Suprapubic skin (tissue), 4 donors: ENCODE data around the gene CCDC78. TPM values are rescaled to one million over a fixed set of nuclear protein-coding genes. Genes with fewer than 3 reads are reported as not detected.
A peak's percentile ranks its signal among the peaks of the same experiment; 100 is the strongest.

ENCODE experiments used
- DNase-seq, 2 donors: peaks; one replicate each; pipeline ENCODE4 v3.0.0-alpha.2; 2019; ENCODE audit warnings: low spot score in 2 of 2
- H3K27ac ChIP-seq: fragments of 200-600 bp; sonication (generic); one replicate; pipeline ENCODE4 v1.5.1; 2019
- H3K27me3 ChIP-seq: fragments of 200-600 bp; sonication (generic); one replicate; pipeline ENCODE4 v1.5.1; 2019
- H3K36me3 ChIP-seq: fragments of 200-600 bp; sonication (generic); one replicate; pipeline ENCODE4 v1.5.1; 2019
- H3K4me1 ChIP-seq: fragments of 200-600 bp; sonication (generic); one replicate; pipeline ENCODE4 v1.5.1; 2019
- H3K4me3 ChIP-seq: fragments of 200-600 bp; sonication (generic); one replicate; pipeline ENCODE4 v1.5.1; 2019; ENCODE audit warnings: mild to moderate bottlenecking
- H3K9me3 ChIP-seq: fragments of 200-600 bp; sonication (generic); one replicate; pipeline ENCODE4 v1.5.1; 2019
- CTCF ChIP-seq, 2 donors: fragments of 200-600 bp in 1 of 2; fragments of 450-650 bp in 1 of 2; sonication (generic) in 1 of 2; IDR thresholded peaks; one replicate each; pipeline ENCODE4 v1.5.1; 2016 to 2019; ENCODE audit warnings: antibody characterized with exemption in 2 of 2, mild to moderate bottlenecking in 1 of 2, moderate library complexity in 1 of 2
- EP300 ChIP-seq: sonication (generic); formaldehyde crosslinking; IDR thresholded peaks from one replicate; pipeline ENCODE4 v1.6.1; 2017; ENCODE audit warnings: antibody characterized with exemption
- POLR2A ChIP-seq, 2 donors: fragments of 450-650 bp; IDR thresholded peaks; one replicate each; pipeline ENCODE4 v1.6.1; 2017; ENCODE audit warnings: antibody characterized with exemption in 2 of 2, mild to moderate bottlenecking in 2 of 2, moderate library complexity in 2 of 2
- POLR2AphosphoS5 ChIP-seq, 3 donors: sonication (generic); formaldehyde crosslinking; IDR thresholded peaks; one replicate each; pipeline ENCODE4 v1.6.1; 2017; ENCODE audit warnings: antibody characterized with exemption in 3 of 3
- WGBS: methylation state at CpG from one replicate; pipeline ENCODE4 v1.1.5; 2018; 5-methylcytosine and 5-hydroxymethylcytosine counted together
- total RNA-seq, 4 donors: library from RNA; depleted of rRNA; stranded (reverse); fragments of >200 nt; gene quantifications; one replicate each; pipeline ENCODE4 v1.1.0, GENCODE V29; 2016

The CCDC78 gene
- total RNA-seq, 4 donors from 2014 or later, result 0.64 to 2.4 (median 0.83) TPM; not detected in 1

- WGBS, result 86% methylated on average over 9 of the region's 55 CpGs
- H3K4me3 ChIP-seq, result peak overlapping the region; percentile 52
- peaks cover 32% of the 10 kb centered on the region for H3K4me1 ChIP-seq
- peaks cover 34% of the 10 kb centered on the region for H3K27me3 ChIP-seq
- no peak for DNase-seq
- TF ChIP-seq CTCF (IDR thresholded peaks at IDR 0.05) (no peak), POLR2A (IDR thresholded peaks at IDR 0.05) (no peak), POLR2AphosphoS5 (IDR thresholded peaks at IDR 0.05) (no peak), EP300 (no peak)
- no peaks in the 10 kb centered on the region for H3K9me3 ChIP-seq
- peaks cover 33% of the 10 kb centered on the region for H3K36me3 ChIP-seq
- H3K27ac ChIP-seq, result no peak overlapping the region
Observed at GRCh38 chr16:728890-729744, 2.9 kb upstream of the CCDC78 start.

- no peak for DNase-seq
- Histone ChIP-seq H3K4me3 (peak overlapping the region; percentile 52), H3K9me3 (no peaks in the 10 kb centered on the region), H3K36me3 (peaks cover 24% of the 10 kb centered on the region), H3K27me3 (peaks cover 34% of the 10 kb centered on the region), H3K4me1 (peaks cover 32% of the 10 kb centered on the region), H3K27ac (no peak overlapping the region)
- TF ChIP-seq CTCF (IDR thresholded peaks at IDR 0.05) (no peak), EP300 (no peak), POLR2A (IDR thresholded peaks at IDR 0.05) (no peak)
- no CpG with 5 or more reads among the region's 80 CpGs for WGBS
Observed at GRCh38 chr16:728131-728889, 2.1 kb upstream of the CCDC78 start.

- WGBS, result 0% methylated on average over 17 of the region's 61 CpGs
- Histone ChIP-seq H3K4me3 (peak overlapping the region; percentile 52), H3K36me3 (peaks cover 16% of the 10 kb centered on the region), H3K4me1 (peaks cover 32% of the 10 kb centered on the region), H3K27me3 (peaks cover 34% of the 10 kb centered on the region), H3K9me3 (no peaks in the 10 kb centered on the region), H3K27ac (no peak overlapping the region)
- no peak for DNase-seq
- TF ChIP-seq POLR2AphosphoS5 (IDR thresholded peaks at IDR 0.05), result no peak
- no peak for TF ChIP-seq CTCF (IDR thresholded peaks at IDR 0.05)
- no peak for TF ChIP-seq EP300
- TF ChIP-seq POLR2A (IDR thresholded peaks at IDR 0.05), result no peak
Observed at GRCh38 chr16:727291-727977, 1.2 kb upstream of the CCDC78 start.

- Histone ChIP-seq H3K36me3 (peaks cover 2% of the 10 kb centered on the region), H3K4me1 (peaks cover 43% of the 10 kb centered on the region), H3K9me3 (no peaks in the 10 kb centered on the region), H3K27ac (no peak overlapping the region), H3K27me3 (peaks cover 34% of the 10 kb centered on the region), H3K4me3 (peak overlapping the region; percentile 52)
- DNase-seq, result no peak
- no CpG with 5 or more reads among the region's 9 CpGs for WGBS
- TF ChIP-seq EP300 (no peak), CTCF (IDR thresholded peaks at IDR 0.05) (no peak), POLR2A (IDR thresholded peaks at IDR 0.05) (no peak), POLR2AphosphoS5 (IDR thresholded peaks at IDR 0.05) (no peak)
Observed at GRCh38 chr16:726188-726437, 130 bp downstream of the CCDC78 start.
